K562 (cell line): ENCODE measurements around the gene ZNF513. TPM values are rescaled to one million over a fixed set of nuclear protein-coding genes. Genes with fewer than 3 reads are reported as not detected.

Source experiments
- C11orf30 ChIP-seq: fragments of 450-650 bp; IDR thresholded peaks from 2 replicates; pipeline ENCODE4 v1.6.1; 2016; ENCODE audit warnings: low read depth, mild to moderate bottlenecking
- CTBP1 ChIP-seq: fragments of 450-650 bp; IDR thresholded peaks from 2 replicates; pipeline ENCODE4 v1.6.1; 2016; ENCODE audit warnings: borderline replicate concordance
- DMBX1 ChIP-seq: fragments of 250-450 bp; sonication (Bioruptor Pico); IDR thresholded peaks from 2 replicates; pipeline ENCODE4 v1.8.0; 2022; ENCODE audit warnings: inconsistent platforms, mild to moderate bottlenecking, moderate library complexity, borderline replicate concordance
- ELF1 ChIP-seq: fragments of 200-800 bp; sonication (Bioruptor generic); IDR thresholded peaks from 2 replicates; pipeline ENCODE4 v1.6.1; 2016; ENCODE audit warnings: missing genetic modification characterization, missing compliant biosample characterization
- EZH2 ChIP-seq: IDR thresholded peaks from 2 replicates; pipeline ENCODE4 v1.6.1; 2012; ENCODE audit warnings: low read depth, mild to moderate bottlenecking, inconsistent platforms, low read length, borderline replicate concordance
- KHSRP ChIP-seq: fragments of 450-650 bp; IDR thresholded peaks from 2 replicates; pipeline ENCODE4 v1.6.1; 2017
- LEF1 ChIP-seq: fragments of 450-650 bp; IDR thresholded peaks from 2 replicates; pipeline ENCODE4 v1.6.1; 2016; ENCODE audit warnings: mild to moderate bottlenecking
- MEF2A ChIP-seq: IDR thresholded peaks from 2 replicates; pipeline ENCODE4 v1.6.1; 2011; ENCODE audit warnings: low read depth, mild to moderate bottlenecking, low read length, moderate library complexity; ENCODE audit not compliant: control insufficient read depth
- MEIS2 ChIP-seq: fragments of 450-650 bp; IDR thresholded peaks from 2 replicates; pipeline ENCODE4 v1.6.1; 2014; ENCODE audit warnings: mild to moderate bottlenecking; ENCODE audit not compliant: partially characterized antibody
- NR1H2 ChIP-seq: sonication (generic); formaldehyde crosslinking; IDR thresholded peaks from 2 replicates; pipeline ENCODE4 v1.4.0; 2020; ENCODE audit warnings: mild to moderate bottlenecking, missing genetic modification reagents
- NRF1 ChIP-seq, 2 experiments: fragments of 450-650 bp; IDR thresholded peaks in 1 of 2; conservative IDR thresholded peaks in 1 of 2; 2 replicates each; pipeline ENCODE4 v1.6.1; 2014; ENCODE audit warnings: mild to moderate bottlenecking in 2 of 2
- PYGO2 ChIP-seq: fragments of 450-650 bp; IDR thresholded peaks from 2 replicates; pipeline ENCODE4 v1.6.1; 2016; ENCODE audit warnings: mild to moderate bottlenecking, missing genetic modification characterization, moderate library complexity, missing compliant biosample characterization
- SNAPC5 ChIP-seq: fragments of 250-450 bp; sonication (Bioruptor Pico); IDR thresholded peaks from 2 replicates; pipeline ENCODE4 v1.8.0; 2021; ENCODE audit warnings: moderate library complexity, mild to moderate bottlenecking, inconsistent platforms
- SRF ChIP-seq, 2 experiments: fragments of 250-450, 450-650 bp in 1 of 2; sonication (Bioruptor Pico) in 1 of 2; sonication (generic) in 1 of 2; formaldehyde crosslinking; IDR thresholded peaks; 2 replicates each; pipeline versions ENCODE4 v1.5.0 to v1.5.1; 2020 to 2022; ENCODE audit warnings: mild to moderate bottlenecking in 1 of 2, missing genetic modification reagents in 1 of 2
- SRSF1 ChIP-seq: fragments of 200-400 bp; formaldehyde crosslinking; IDR thresholded peaks from 2 replicates; pipeline ENCODE4 v1.6.1; 2017; ENCODE audit warnings: mild to moderate bottlenecking, low read depth, low read length, moderate library complexity
- TCF7 ChIP-seq: sonication (generic); IDR thresholded peaks from 2 replicates; pipeline ENCODE4 v1.6.1; 2016; ENCODE audit warnings: antibody characterized with exemption, borderline replicate concordance
- TEAD2 ChIP-seq: fragments of 450-650 bp; IDR thresholded peaks from 2 replicates; pipeline ENCODE4 v1.6.1; 2016; ENCODE audit warnings: missing genetic modification characterization, control low read depth, missing compliant biosample characterization
- XRCC3 ChIP-seq: fragments of 450-650 bp; IDR thresholded peaks from 2 replicates; pipeline ENCODE4 v1.6.1; 2017; ENCODE audit warnings: mild to moderate bottlenecking, moderate library complexity
- YY1 ChIP-seq, 3 experiments: IDR thresholded peaks; 2 replicates each; pipeline ENCODE4 v1.6.1; 2011; ENCODE audit warnings: low read length in 2 of 3, mild to moderate bottlenecking in 2 of 3, moderate library complexity in 2 of 3, borderline replicate concordance in 1 of 3, control low read depth in 1 of 3, low read depth in 1 of 3; ENCODE audit not compliant: insufficient read depth in 3 of 3, insufficient replicate concordance in 2 of 3, control insufficient read depth in 1 of 3, insufficient read length in 1 of 3; ENCODE audit errors: extremely low read depth in 1 of 3
- ZNF668 ChIP-seq: fragments of 250-450 bp; sonication (Bioruptor Pico); IDR thresholded peaks from 2 replicates; pipeline ENCODE4 v1.8.0; 2022; ENCODE audit warnings: mild to moderate bottlenecking, inconsistent platforms
- ZNF764 ChIP-seq: fragments of 250-450 bp; sonication (Bioruptor Pico); IDR thresholded peaks from 2 replicates; pipeline ENCODE4 v1.4.0; 2020; ENCODE audit warnings: low read depth, mild to moderate bottlenecking, moderate library complexity
- polyA plus RNA-seq, 8 experiments: library from polyadenylated mRNA; depleted of rRNA in 4 of 8; stranded (reverse) in 5 of 8; unstranded in 3 of 8; fragments of >200 nt; fragmentation: Nextera tagmentation in 2 of 8; fragmentation: Illumina TruSeq in 1 of 8; extraction: Ambion mirVana in 2 of 8; extraction: Trizol in 1 of 8; gene quantifications; 2 replicates each; pipeline versions ENCODE4 v1.2.1 to v1.2.3, GENCODE V29; 2011 to 2014; ENCODE audit warnings: inconsistent platforms in 1 of 8, missing spikeins in 1 of 8
- total RNA-seq, 7 experiments: library from RNA; depleted of rRNA in 6 of 7; stranded (reverse); fragments of >200 nt in 6 of 7; fragmentation: Illumina TruSeq in 2 of 7; extraction: Trizol in 2 of 7; gene quantifications; 2 replicates each; pipeline versions ENCODE4 v1.2.1 to v1.2.3, GENCODE V29; 2011 to 2021; ENCODE audit warnings: low replicate concordance in 1 of 7
- TF ChIP-seq, protein P1 (sequence below): IDR thresholded peaks from 2 replicates; pipeline ENCODE4 v1.6.1; 2012; ENCODE audit warnings: low read depth, low read length, improper control_type of control experiment, borderline replicate concordance
- TF ChIP-seq, protein P2 (sequence below): fragments of 150-350 bp; conservative IDR thresholded peaks from 2 replicates; pipeline ENCODE4 v1.6.1; 2014; ENCODE audit warnings: low read length

Gene ZNF513
- total and polyA plus RNA-seq, 9 of the 15 experiments (the other 6 are each of a cell fraction or from before 2014, with no cell fraction given): 0.04 to 13.6 (median 4.4) TPM

DNA sequence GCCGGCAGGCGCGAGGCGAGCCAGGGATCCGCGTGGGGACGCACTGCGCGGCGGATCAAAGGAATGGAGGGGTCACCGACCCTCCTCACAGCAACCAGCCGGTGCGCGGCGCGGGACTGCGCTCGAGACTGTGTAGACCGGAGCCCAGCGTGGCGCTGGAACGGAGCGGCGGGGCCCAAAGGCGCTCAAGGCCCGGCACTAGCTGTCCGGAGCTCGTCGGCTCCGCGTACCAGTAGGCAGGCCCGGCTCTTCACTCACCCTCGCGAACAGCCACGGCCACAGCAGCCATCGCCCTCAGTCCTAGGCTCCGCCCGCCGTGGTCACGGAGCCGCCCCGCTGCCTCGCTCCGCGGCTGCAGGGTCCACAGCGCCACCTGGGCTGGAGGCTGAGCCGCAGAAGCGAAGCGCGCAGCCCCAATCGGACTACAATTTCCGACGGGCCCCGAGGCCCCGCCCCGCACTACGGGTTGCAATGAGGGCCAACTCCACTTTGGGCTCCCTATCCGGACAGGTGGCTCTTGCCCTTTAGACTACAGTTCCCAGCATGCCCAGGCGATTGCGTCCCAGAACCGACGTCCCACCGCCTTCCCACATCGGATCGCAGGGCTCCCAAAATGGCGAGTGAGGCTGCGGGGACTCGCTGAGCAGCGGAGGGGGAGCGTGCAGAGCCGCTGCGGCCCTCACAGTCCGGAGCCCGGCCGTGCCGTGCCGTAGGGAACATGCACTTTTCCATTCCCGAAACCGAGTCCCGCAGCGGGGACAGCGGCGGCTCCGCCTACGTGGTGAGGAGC is 10.3 kb downstream of the ZNF513 start, which contains the start of the genes EIF2B4 and SNX17 (continued):
- TF ChIP-seq YY1 (IDR thresholded peaks at IDR 0.05; ENCODE audit: borderline replicate concordance in 1 of 3, control insufficient read depth in 1 of 3, extremely low read depth in 1 of 3, insufficient read depth in 3 of 3, insufficient read length in 1 of 3, insufficient replicate concordance in 2 of 3, low read depth in 1 of 3, low read length in 2 of 3) (peak; percentile 75 to 93 (median 77)), NR1H2 (CRISPR knock-in tag) (peak; percentile 96), SNAPC5 (CRISPR knock-in tag) (no peak), XRCC3 (no peak), ZNF668 (no peak), NRF1 (conservative IDR thresholded peaks at IDR 0.05 in 1 of 2, IDR thresholded peaks at IDR 0.05 in 1 of 2) (peak; percentile 80 to 85), KHSRP (no peak), PYGO2 (tag) (no peak), C11orf30 (peak; percentile 87), MEIS2 (peak; percentile 29), SRSF1 (0 out of 2 replicates have a peak, but pooled peaks have one; percentile 74), ELF1 (tag) (peak; percentile 76; the same call in 1 of the 2 replicates), EZH2 (no peak), MEF2A (no peak), ZNF764 (no peak), LEF1 (0 out of 2 replicates have a peak, but pooled peaks have one; percentile 27), TEAD2 (no peak), SRF (CRISPR knock-in tag; IDR thresholded peaks at IDR 0.05) (peak in 1 of 2 experiments; percentile 79; a peak in 2 of 4 replicates), CTBP1 (peak; percentile 93), TCF7 (peak; percentile 93; the same call in 1 of the 2 replicates), DMBX1 (peak; percentile 22; the same call in 1 of the 2 replicates)
- TF ChIP-seq, protein P1, sequence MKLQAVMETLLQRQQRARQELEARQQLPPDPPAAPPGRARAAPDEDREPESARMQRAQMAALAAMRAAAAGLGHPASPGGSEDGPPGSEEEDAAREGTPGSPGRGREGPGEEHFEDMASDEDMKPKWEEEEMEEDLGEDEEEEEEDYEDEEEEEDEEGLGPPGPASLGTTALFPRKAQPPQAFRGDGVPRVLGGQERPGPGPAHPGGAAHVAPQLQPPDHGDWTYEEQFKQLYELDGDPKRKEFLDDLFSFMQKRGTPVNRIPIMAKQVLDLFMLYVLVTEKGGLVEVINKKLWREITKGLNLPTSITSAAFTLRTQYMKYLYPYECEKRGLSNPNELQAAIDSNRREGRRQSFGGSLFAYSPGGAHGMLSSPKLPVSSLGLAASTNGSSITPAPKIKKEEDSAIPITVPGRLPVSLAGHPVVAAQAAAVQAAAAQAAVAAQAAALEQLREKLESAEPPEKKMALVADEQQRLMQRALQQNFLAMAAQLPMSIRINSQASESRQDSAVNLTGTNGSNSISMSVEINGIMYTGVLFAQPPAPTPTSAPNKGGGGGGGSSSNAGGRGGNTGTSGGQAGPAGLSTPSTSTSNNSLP: 0 out of 2 replicates have a peak, but pooled peaks have one; percentile 45
- TF ChIP-seq, protein P2, sequence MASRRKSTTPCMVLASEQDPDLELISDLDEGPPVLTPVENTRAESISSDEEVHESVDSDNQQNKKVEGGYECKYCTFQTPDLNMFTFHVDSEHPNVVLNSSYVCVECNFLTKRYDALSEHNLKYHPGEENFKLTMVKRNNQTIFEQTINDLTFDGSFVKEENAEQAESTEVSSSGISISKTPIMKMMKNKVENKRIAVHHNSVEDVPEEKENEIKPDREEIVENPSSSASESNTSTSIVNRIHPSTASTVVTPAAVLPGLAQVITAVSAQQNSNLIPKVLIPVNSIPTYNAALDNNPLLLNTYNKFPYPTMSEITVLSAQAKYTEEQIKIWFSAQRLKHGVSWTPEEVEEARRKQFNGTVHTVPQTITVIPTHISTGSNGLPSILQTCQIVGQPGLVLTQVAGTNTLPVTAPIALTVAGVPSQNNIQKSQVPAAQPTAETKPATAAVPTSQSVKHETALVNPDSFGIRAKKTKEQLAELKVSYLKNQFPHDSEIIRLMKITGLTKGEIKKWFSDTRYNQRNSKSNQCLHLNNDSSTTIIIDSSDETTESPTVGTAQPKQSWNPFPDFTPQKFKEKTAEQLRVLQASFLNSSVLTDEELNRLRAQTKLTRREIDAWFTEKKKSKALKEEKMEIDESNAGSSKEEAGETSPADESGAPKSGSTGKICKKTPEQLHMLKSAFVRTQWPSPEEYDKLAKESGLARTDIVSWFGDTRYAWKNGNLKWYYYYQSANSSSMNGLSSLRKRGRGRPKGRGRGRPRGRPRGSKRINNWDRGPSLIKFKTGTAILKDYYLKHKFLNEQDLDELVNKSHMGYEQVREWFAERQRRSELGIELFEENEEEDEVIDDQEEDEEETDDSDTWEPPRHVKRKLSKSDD: no peak
